GF-D8 (cell line): ENCODE data around the gene EVA1B.
A peak's percentile ranks its signal among the peaks of the same experiment; 100 is the strongest.

Experiments
- DNase-seq: peaks from one replicate; lab custom pipeline; 2025; lab: John Stamatoyannopoulos, UW

EVA1B gene, protein sequence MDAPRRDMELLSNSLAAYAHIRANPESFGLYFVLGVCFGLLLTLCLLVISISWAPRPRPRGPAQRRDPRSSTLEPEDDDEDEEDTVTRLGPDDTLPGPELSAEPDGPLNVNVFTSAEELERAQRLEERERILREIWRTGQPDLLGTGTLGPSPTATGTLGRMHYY

DNA sequence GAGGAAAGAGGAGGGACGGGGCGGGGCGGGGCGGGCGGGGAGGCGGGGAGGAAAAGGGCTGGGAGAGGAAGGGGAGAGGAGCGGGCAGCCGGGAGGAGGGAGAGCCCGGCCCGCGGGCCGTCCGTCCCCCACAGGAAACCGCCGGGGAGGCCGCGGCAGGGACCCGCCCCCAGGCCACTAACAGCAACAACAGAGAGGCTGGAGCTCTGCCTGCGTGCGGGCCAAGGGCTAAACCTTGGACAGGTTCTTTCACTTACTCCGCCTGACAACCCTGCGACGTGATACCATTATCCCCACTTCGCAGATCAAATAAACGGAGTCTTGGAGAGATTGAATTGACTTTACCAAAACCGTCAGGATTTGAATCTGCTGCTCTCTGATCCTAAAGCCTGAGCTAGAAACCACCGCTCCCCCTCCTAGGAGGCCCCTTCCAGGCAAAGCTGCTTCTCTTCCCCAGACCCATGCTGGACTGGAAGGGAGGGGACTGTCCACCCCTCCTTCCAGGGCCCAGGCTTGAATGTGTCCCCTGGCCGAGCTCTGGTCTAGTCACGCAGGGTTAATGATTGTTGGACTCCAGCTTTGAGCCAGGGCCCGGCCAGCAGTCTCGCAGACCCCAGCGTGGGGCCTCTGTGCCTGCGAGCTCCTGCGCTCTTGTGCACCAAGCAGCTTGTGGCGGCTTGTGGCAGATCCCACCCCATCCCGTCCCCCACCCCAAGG lies at the start of gene EVA1B:
EVA1B (minus strand) TSS at position 10 of the 717 bp plus-strand sequence. CDS start 608 bp downstream, outside the sequence.
- peak; percentile 27 for DNase-seq

DNA sequence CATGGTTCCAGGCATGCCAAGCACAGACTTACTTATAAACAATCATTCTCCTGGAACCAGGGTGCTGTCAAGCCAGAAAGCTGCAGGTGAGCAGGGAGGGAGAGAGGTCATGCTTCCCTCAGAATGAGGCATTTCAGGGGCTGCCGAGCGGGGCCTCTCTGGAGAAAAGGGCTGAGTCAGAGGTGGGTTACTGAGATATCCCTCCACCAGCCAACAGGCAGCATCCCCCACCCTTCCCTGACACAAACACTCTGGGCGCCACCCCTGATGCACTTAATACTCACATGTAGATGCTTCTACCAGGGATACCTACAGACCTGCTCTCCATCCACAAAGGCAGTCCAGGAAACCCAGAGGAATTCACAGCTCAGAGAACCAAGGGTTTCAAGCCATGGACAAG lies 49.2 kb upstream of the EVA1B start:
- no peak for DNase-seq

DNA sequence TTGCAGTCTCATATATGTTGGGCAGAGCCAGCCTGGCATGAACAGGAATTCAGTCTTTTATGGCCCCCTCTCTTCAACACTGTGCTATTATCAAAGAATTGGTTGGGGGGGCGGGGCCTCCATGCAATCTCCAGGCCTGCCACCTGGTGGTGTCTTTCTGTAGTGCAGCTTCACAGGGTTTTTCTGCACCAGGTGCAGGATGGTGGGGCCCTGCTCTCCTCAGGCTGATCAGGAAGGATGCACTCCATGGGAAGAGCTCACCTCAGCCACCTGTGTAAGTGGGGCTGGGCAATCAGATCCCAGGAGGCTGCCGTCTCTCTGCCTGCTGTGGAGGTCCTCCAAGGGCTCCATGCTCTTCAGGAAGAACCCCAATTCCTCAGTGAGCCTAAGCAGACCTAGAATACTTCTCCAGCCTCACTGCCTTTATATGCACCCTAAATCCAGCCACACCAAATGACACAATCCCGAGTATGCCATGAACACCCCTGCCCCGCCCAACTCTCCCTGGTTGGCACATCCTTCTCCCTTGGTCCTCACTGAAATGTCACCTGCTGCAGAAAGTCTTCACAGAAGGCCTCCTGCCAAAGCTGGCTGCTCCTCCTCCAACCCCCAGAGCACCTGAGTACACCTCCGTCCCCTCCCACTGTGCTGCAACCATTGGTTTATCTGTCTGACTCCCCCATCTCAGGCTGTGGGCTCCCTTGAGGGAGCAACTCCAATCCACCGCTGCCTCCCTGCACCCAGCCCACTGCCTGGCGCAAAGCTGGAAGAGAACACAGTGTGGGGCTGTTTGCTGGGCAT lies 45.8 kb upstream of the EVA1B start:
- DNase-seq = peak; percentile 3

DNA sequence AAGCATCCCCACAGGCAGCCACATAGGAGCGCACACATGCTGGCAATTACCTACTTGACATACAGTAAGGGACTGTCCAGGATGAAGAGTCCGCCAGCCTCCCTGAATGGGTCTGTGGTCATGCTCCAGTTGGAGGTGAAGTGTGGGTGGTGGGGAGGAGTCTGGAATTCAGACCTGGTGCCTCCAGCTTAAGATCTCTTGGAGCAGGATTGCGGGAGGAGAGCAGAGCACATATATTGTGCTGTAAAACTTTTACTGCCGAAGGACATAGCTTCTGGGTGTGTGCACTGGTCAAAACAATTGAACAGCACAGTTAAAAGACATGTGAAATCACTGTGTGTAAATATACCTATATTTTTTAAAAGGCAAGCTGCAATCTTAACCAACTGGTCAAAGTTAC lies 44.4 kb upstream of the EVA1B start:
- DNase-seq = no peak

DNA sequence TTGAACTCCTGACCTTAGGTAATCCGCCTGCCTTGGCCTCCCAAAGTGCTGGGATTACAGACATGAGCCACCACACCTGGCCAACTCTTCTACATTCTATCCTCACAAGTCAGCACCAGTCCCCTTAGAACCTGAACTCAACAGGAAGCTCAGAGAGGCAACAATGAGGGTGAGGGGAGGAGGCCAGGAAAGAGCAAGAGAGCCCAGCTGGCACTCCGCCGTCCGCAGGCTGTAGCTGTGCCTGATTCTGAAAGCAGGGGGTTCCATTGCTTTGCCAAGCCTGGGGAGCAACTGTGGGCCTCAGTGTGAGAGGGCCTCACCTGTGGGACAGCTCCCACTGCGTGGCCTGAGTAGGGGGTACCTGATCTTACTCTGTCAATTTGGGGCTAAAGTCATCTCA lies 43.6 kb upstream of the EVA1B start:
- DNase-seq = no peak

DNA sequence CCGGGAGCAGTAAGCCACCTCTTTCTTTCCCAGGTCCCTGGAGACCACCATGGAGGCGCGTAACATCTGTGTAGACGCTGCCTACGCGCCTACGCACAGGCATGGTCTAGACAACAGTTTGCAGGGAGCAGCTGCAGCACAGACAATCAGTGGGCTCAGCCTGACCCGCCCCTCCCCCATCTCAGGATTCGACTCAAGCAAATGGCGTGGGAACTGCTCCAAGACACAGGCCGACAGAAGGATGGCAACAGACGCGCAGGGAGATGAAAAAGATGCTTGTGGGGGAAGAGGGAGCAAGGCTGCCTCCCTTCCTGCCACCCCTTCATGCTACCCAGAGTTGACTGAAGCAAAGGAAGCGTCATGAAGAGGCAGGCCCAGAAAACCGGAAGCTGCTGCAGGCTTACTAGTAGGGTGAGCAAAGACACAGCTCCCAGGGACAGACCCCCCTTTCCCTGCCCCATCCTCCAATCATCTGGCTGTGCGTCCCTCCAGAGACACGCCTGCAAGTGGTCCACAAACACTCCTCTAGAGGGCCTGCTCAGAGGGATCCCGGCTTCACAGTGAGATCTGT lies 42.7 kb upstream of the EVA1B start:
- no peak for DNase-seq

DNA sequence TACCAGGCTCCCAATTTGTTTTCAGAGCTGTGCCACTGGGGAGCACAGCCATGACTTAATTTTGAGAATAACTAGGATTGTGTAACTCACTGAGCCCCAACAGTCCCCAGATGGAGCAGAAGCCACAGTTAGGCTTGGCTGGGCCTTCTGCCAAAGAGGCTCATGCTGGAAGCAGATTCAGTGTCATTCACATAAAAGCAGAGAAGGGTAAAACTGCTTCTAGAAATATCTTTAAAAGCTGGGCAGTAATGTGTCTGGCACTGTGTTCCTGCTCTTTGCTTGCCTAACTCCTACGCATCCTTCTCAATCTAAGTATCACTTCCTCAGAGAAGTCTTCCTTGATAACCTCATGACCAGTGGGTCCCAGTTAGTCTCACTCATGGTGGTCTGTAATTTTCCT lies 41.9 kb upstream of the EVA1B start:
- DNase-seq = peak; percentile 21

DNA sequence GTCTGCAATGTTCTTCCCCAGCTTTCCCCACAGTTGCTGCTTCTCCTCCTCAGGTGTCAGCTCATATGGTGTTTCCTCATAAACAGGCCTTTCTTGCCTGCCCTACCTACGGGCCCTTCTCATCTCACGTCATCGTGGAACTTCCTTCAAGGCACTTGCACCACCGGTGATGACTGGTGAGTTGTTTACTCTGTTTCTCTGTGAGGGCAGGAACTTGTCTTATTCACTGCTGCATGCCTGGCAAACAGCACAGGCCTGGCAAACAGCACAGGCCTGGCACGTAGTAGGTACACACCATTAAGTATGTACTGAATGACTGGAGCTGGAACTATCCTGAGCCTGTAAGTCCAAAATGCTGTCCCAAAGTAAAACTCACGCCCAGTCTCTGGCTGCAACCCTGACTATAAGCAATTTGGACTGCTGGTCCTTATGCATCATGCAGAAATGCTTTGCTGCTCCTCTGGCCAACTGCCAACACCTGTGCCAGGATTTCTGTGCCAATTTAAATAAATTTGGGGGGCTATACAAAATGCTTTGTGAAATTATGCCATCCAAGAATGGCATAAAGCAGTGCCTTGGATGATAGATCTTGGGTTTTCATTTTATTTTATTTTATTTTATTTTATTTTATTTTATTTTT lies 36.6 kb upstream of the EVA1B start:
- no peak for DNase-seq

DNA sequence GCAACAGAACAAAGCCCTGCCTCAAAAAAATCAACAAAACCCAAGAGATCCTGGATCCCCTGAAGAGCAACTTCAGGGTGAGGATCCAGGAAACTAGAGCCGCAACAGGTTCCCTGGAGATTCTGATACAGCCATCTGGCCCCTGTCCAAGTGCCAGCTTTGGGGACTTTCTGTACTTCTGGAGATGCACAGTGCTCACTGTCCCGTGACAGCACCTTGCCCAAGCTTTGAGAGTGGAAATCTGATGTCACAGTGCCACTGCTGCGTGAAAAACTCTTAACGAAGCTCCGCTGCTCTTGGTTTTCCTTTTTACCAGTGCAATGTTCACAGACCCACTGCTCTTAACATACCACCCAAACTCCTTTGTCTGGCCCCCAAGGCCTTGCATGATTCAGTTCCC lies 35.9 kb upstream of the EVA1B start:
- DNase-seq = no peak

DNA sequence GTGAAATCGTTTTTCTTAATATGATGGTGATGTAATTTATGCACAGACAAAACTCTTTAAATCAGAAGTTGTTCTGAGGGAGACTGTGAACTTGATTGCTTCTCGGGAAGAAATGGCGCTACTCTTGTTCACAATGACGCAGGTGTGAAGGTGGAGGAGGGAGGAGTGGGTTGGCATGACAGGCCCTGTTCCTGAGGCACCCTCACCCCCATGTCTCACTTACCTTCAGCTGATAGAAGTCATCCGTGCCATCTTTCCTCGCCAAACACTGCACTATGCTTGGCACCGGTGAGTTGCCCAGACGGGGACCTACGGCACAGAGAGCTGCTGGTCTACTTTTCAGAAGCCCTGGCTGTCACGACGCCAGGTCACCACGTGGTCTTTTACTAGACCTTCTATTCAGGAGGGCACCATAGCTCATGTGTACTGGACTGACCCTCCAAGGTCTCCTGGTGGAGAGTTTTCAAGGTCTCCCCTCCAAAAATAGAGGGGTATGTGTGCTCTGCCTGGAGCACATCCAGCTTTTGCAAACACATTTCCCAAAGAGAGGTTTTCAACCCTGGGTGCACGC lies 35.2 kb upstream of the EVA1B start:
- no peak for DNase-seq

DNA sequence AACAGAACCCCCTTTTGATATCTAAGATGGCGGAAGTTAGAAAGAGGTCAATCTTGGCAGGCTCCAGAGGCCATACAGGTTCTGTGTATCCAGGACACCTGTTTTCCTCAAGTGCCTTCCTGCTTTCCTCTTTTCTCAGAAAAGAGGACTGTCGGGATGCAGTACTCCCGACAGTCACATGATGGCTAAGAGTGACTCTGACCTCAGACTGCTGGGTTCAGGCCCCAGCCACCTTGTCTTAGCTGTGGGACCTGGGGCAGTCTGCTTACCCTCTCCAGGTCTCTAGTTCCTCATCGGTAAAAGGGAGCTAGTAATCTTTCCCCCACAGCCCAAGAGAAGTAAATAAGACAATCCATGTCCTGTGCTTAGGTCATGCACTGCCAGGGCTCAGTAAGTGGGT lies 32.4 kb upstream of the EVA1B start:
- no peak for DNase-seq

DNA sequence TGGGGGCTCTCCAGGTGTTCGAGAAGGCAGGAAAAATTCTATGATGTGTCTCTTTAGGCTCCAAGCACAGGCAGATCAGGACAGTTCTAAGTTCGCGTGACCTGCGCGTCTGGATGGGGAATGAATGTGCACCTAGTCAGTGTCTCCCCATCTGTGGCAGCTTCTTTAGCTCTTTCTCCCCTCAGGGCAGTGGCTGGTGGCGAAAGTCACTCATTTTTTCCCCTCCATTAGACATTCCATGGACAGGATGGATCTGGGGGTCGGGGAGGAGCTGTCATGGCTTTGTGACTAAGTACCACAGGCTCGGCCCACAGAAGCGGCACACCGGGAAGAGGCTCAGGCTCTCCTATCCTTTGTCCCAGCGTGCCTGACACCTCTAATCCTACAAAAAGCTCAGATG lies 31.0 kb upstream of the EVA1B start:
- DNase-seq = no peak

DNA sequence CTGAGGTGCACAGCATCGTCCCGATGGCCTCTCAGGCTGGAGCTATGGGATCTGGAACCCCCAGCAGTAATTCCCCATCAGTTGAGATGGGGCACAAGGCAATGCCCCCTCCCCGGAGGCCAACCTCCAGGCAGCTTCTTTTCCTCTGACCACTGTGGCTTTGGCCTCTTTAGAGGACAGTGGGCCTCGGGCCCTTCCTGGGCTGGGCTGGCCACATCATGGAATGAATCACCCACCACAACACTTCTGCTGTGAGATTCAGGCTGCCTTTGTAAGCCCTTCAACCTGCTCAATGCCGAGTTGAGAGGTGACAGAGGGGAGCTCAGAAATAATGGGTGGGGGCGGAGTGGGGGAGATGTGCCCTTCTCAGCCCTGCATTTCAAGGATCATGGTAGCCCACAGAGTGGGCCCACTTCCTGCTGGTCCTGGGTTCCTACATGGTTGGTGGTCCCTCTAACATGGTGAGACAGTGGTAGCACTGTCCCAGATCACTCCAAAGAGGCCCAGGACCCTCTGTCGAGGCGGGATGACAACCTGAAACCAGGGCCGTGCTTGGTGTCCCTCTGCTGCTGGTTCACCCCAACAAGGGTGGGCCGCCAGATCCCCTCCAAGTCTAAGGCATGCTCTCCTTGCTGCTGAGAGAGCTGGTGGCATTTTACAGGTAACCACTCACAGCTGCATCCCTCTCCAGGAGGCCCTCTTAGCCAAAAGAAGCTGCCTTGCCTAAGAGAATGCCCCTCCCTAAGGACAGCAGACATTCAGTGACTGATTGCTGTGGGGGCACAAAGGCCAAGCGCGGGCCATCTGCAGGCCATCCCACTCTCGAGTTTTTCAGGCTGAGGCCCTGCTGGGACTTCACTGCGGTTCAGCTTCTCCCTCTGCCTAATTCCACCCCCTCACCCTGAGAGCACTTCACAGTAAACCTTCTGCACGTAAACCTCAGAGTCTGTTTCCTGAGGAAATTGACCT lies 29.7 kb upstream of the EVA1B start:
- DNase-seq = no peak

DNA sequence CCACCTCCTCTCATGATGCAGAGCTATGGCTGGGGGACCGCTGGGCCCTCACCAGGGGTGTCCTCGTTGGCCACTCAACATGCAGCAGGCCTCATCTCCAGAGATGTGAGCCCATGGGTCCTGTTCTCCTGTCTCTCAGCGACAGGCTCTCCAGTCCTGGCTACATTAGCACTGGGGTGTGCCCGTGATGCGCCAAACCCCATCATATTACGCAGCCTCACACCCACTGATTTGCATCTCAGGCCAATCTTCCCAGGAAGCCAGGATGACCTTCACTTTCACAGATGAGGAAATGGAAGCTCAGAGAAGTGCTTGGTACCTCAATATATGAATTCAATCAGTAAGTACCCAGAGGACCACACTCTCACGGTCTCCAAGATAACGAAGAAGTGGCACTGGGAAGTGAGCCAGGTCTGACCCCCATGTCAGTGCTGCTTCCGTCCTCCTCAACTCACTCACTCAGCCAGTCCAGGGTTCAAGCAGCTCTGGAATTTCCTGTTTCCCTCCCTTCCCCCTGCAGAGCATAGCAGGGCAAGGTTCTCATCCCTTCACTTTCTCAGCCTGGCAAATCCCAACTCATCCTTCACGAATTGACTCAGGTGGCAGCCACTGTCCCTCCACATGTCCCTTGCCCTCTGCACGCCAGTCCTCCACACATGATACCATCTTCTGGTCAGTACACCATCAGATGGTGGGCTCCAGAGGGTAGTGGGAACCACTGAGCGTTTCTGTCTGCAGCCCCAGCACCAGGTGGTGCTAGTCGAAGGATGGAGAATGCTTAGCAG lies 28.9 kb upstream of the EVA1B start:
- no peak for DNase-seq

DNA sequence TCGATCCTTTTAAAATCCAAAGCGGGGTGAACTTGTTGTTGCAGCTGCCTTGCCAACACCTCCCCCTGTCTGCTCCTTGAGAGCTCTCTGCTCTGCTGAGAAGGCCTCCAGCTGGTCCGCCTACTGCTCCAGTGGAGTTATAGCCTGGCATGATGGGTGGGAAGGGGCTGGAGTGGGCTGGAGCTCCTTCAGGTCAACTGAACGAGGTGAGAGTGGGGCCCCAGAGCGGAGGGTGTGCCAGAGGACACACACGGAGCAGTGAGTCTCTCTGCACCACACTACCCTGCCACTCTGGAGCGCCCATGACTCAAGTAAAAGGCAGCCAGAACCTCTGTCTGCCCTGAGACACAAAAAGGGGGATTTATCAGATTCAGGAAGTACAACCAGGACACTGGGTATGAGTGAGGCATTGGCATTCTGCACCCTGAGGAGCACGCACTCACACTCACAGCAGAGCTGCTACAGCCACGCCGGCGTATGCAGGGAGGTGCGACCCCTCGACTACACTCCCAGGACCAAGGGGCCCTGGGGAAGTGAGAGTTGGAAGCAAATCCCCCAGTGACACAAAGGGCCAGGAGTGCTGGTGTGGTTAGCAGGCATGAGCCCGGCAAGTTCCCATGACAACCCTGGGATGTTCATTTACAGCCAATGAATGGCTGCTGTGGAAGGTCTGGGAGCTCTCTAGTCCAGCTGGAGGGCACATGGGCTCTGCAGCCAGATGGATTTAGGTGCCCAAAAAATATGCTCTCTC lies 28.0 kb upstream of the EVA1B start:
- no peak for DNase-seq

DNA sequence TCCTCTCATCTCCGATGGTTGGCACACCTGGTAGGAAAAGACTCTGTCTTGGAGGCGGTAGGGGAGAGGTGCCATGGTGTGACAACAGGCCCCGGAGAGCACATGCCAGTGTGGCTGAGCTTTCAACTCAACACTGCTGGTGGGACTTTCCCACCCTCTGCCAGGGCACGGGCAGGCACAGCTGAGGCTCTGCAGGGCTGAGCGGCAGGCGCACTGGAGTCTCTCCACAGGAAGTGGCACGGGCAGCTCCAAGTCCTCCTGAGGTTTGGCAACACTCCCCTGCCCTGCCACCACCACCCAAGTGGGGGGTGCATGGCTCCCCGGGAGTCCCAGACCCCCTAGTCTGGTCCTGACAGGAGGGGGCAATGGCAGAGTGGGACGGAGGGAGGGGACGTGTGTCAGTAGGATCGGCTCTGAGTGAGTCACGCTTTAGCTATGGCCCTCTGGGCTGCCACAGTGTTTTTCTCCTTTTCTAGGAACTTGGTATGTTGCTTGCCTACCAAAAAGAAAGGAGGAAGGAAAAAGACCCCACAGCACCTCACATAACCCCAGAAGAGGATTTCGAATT lies 27.3 kb upstream of the EVA1B start:
- peak; percentile 33 for DNase-seq

DNA sequence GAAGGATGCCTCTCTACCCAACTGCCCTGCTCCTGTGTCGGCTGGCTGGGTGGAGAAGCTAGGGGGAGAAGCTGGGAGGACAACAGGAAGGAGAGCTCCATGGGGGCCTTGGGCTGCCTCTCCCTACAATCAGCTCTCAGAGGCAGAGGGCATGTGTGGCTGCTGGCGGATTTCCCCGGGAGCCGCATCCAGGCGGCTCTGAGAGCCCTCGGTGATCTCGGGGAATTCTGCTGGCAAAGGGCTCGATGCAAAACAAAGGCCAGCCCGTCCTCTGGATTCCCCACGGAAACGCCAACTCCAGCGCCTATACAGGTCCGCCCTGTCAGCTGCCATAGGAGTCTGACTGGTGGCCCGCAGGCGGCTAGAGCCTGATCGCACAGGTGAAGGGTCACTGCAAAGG lies 26.4 kb upstream of the EVA1B start:
- DNase-seq = no peak

DNA sequence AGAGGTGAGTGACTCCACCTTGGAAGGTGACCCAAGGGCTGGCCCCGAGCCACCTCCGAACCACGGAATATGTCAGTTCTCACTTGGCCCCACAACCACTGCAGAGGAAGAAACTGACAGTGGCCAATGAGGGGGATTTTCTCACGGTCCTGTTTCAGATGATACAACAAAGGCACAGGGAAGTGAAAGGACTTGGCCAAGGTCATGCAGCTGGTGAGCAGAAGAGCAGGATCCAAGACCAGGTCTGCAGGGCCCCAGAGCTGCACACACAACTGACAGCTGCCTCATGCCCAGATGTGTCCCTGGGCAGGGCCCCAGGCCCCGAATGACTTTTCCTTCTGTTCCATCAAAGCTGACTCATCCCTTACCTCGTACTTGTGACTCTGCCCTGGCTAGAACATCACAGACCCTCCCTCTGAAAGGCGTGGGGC lies 25.8 kb upstream of the EVA1B start:
- DNase-seq = no peak
